ENCODE measurements around the gene MRPS15.
"Not testable (repeated sequence)": the region's sequence is repeated elsewhere in the genome, so short reads cannot be mapped to it uniquely, and the experiment has no call there.

Gene MRPS15

DNA sequence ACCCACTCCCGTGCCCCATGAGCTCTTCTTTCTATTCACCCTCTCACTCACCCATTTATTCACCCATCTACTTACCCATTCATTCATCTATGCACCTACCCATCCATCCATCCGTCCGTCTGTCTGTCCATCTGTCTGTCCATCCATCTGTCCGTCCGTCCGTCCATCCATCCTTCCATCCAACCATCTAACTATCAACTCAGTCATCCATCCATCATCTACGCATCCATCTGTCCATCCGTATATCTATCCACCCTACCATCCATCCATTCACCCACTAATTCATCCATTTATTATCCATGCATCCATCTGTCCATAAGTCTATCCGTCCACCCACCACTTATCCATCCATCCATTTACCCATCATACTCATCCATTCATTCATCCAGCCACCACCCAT, 29.3 kb upstream of the MRPS15 start:
- no peak for DNase-seq (ENCODE audit: low read depth, low spot score)
- H3K4me3 ChIP-seq (ENCODE audit: low read depth, low read length) = no peak overlapping the region
- TF ChIP-seq, protein P1, sequence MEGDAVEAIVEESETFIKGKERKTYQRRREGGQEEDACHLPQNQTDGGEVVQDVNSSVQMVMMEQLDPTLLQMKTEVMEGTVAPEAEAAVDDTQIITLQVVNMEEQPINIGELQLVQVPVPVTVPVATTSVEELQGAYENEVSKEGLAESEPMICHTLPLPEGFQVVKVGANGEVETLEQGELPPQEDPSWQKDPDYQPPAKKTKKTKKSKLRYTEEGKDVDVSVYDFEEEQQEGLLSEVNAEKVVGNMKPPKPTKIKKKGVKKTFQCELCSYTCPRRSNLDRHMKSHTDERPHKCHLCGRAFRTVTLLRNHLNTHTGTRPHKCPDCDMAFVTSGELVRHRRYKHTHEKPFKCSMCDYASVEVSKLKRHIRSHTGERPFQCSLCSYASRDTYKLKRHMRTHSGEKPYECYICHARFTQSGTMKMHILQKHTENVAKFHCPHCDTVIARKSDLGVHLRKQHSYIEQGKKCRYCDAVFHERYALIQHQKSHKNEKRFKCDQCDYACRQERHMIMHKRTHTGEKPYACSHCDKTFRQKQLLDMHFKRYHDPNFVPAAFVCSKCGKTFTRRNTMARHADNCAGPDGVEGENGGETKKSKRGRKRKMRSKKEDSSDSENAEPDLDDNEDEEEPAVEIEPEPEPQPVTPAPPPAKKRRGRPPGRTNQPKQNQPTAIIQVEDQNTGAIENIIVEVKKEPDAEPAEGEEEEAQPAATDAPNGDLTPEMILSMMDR (IDR thresholded peaks at IDR 0.05; ENCODE audit: low read depth, low read length) = no peak
- in situ Hi-C loops (cut with HindIII; ENCODE audit: low sequenced_read_pairs) = no loop called here

GRCh38 chr1:36492491-36492890, 28.3 kb upstream of the MRPS15 start:
- TF ChIP-seq, protein P1 (IDR thresholded peaks at IDR 0.05; ENCODE audit: low read depth, low read length) = no peak
- in situ Hi-C loops (cut with HindIII; ENCODE audit: low sequenced_read_pairs) = no loop called here
- DNase-seq (ENCODE audit: low read depth, low spot score) = no peak
- no peak overlapping the region for H3K4me3 ChIP-seq (ENCODE audit: low read depth, low read length)

DNA sequence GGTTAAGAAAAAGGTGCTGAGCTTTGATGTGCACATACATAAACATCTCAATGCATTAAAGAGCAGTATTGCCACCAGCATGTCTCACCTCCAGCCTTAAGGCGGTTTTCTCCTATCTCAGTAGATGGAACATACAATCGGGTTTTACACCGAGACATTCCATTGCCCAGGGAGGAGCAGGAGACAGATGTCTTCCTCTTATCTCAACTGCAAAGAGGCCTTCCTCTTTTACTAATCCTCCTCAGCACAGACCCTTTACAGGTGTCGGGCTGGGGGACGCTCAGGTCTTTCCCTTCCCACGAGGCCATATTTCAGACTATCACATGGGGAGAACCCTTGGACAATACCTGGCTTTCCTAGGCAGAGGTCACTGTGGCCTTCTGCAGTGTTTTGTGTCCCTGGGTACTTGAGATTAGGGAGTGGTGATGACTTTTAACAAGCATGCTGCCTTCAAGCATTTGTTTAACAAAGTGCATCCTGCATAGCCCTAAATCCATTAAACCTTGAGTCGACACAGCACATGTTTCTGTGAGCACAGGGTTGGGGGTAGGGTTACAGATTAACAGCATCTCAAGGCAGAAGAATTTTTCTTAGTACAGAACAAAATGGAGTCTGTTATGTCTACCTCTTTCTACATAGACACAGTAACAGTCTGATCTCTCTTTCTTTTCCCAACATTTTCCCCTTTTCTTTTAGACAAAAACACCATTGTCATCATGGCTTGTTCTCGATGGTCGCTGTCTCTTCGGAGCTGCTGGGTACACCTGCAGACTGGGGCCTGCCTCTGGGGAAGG, 25.3 kb upstream of the MRPS15 start:
- DNase-seq (ENCODE audit: low read depth, low spot score); in situ Hi-C loops (cut with HindIII; ENCODE audit: low sequenced_read_pairs); H3K4me3 ChIP-seq (ENCODE audit: low read depth, low read length): not testable (repeated sequence)

GRCh38 chr1:36487906-36488305, 23.7 kb upstream of the MRPS15 start:
- DNase-seq (ENCODE audit: low read depth, low spot score) = no peak
- TF ChIP-seq, protein P1 (IDR thresholded peaks at IDR 0.05; ENCODE audit: low read depth, low read length) = no peak
- in situ Hi-C loops (cut with HindIII; ENCODE audit: low sequenced_read_pairs) = no loop called here
- H3K4me3 ChIP-seq (ENCODE audit: low read depth, low read length) = no peak overlapping the region

GRCh38 chr1:36487336-36487725, 23.1 kb upstream of the MRPS15 start:
- in situ Hi-C loops (cut with HindIII; ENCODE audit: low sequenced_read_pairs); DNase-seq (ENCODE audit: low read depth, low spot score); H3K4me3 ChIP-seq (ENCODE audit: low read depth, low read length): not testable (repeated sequence)

DNA sequence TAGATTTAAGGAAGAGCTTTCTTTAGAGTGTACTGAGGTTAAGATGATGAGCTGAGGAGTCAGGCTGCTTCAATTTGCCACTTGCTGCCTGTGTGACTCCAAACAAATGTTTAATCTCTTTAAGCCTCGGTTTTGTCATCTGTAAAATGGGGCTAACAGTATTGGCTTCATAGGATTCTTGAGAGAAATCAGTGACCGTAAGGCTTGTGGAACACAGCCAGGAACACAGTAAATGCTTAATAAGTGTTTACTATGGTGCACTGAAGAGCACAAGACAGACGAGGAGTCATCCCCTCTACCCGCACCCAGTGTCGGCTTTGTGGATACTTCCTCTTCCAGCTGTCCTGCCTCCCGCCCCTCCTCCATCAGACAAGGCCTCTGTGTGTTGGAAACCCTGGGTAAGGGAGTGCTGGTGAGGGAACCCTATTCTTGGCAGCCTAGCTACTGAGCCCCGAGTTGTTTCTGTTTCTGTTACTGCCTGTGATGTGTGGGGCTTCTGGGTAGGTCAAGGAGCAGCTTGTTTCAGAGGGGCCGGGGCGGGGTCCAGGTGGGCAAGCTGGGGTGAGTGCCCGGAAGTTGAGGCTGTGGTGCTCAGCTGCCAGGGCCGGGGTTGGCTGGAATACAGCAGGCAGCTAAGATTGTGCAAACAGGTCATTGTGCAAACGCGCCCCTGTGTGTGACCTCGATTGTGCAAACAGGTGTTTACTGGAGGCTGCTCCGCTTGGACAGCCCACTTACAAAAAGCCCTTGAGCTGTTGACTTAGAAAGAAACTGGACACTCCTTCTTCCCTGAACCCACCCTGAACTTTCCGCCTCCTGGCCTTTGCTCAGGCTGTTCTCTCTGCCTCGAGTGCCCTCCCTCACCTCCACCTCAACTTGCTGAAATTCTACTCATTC, 22.5 kb upstream of the MRPS15 start:
- H3K4me3 ChIP-seq (ENCODE audit: low read depth, low read length) = no peak overlapping the region
- in situ Hi-C loops (cut with HindIII; ENCODE audit: low sequenced_read_pairs) = no loop called here
- TF ChIP-seq, protein P1 (IDR thresholded peaks at IDR 0.05; ENCODE audit: low read depth, low read length) = no peak

DNA sequence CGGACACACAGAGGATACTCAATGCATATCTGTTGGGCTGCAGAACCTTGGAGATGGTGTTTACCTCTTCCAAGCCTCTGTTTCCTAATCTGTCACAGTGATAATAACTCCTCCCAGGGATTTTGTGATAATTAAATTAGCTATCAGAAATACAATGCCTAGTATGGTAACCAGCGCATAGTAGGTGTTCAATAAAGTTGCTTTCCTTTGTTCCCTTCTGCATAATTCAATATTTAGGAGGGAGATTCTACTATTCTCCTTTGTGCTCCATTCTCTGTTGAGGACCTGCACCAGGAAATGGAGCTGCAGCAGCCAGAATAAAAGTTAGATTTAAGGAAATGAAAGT, 21.9 kb upstream of the MRPS15 start:
- H3K4me3 ChIP-seq (ENCODE audit: low read depth, low read length) = no peak overlapping the region
- DNase-seq (ENCODE audit: low read depth, low spot score) = no peak
- in situ Hi-C loops (cut with HindIII; ENCODE audit: low sequenced_read_pairs) = no loop called here
- TF ChIP-seq, protein P1 (IDR thresholded peaks at IDR 0.05; ENCODE audit: low read depth, low read length) = no peak

More for the DNA sequence above, 22.5 kb upstream of the MRPS15 start:
- no peak for DNase-seq (ENCODE audit: low read depth, low spot score)

All from astrocyte of the spinal cord (primary cell).